ENCODE measurements around the gene IL5.

- no peak for TF ChIP-seq CTCF (IDR thresholded peaks at IDR 0.05)
- TF ChIP-seq POLR2A (IDR thresholded peaks at IDR 0.05) = no peak
- no peak for TF ChIP-seq POLR2AphosphoS5 (IDR thresholded peaks at IDR 0.05)
- TF ChIP-seq EP300 (IDR thresholded peaks at IDR 0.05) = no peak
Observed at GRCh38 chr5:132499440-132500243, 43.7 kb downstream of the IL5 start.

Measured in gastroesophageal sphincter (tissue), 3 donors.